ENCODE measurements around the gene PTAFR. TPM values are rescaled to one million over a fixed set of nuclear protein-coding genes. Genes with fewer than 3 reads are reported as not detected.

The PTAFR gene, protein sequence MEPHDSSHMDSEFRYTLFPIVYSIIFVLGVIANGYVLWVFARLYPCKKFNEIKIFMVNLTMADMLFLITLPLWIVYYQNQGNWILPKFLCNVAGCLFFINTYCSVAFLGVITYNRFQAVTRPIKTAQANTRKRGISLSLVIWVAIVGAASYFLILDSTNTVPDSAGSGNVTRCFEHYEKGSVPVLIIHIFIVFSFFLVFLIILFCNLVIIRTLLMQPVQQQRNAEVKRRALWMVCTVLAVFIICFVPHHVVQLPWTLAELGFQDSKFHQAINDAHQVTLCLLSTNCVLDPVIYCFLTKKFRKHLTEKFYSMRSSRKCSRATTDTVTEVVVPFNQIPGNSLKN
- 1 to 10 TPM in 10 of 12 donors, not detected in 2; 1.1 to 4.1 (median 1.8) TPM for polyA plus RNA-seq (ENCODE audit: insufficient read length in 12 of 12)
- long read RNA-seq, donor 1, full-length matches to known transcripts = 3 of 3 reads
- long read RNA-seq, donor 1, partial matches to known transcripts = 0 of 3 reads
- long read RNA-seq, donor 1, other reads (novel, unspliced or antisense) = 0 of 3 reads
- long read RNA-seq, donor 2 = 0 reads
- long read RNA-seq, donor 3 = 0 reads
- long read RNA-seq, donor 4, full-length matches to known transcripts = 2 of 2 reads
- long read RNA-seq, donor 4, partial matches to known transcripts = 0 of 2 reads
- long read RNA-seq, donor 4, other reads (novel, unspliced or antisense) = 0 of 2 reads
- long read RNA-seq, donor 5, full-length matches to known transcripts = 2 of 2 reads
- long read RNA-seq, donor 5, partial matches to known transcripts = 0 of 2 reads
- long read RNA-seq, donor 5, other reads (novel, unspliced or antisense) = 0 of 2 reads
- long read RNA-seq, donor 6, full-length matches to known transcripts = 1 of 1 reads
- long read RNA-seq, donor 6, partial matches to known transcripts = 0 of 1 reads
- long read RNA-seq, donor 6, other reads (novel, unspliced or antisense) = 0 of 1 reads
- long read RNA-seq, donor 7 = 0 reads
- long read RNA-seq, donor 8 = 0 reads
- long read RNA-seq, donor 9 = 0 reads
- long read RNA-seq, donor 10, full-length matches to known transcripts = 2 of 2 reads
- long read RNA-seq, donor 10, partial matches to known transcripts = 0 of 2 reads
- long read RNA-seq, donor 10, other reads (novel, unspliced or antisense) = 0 of 2 reads
- long read RNA-seq, donor 11, full-length matches to known transcripts = 1 of 1 reads
- long read RNA-seq, donor 11, partial matches to known transcripts = 0 of 1 reads
- long read RNA-seq, donor 11, other reads (novel, unspliced or antisense) = 0 of 1 reads

DNA sequence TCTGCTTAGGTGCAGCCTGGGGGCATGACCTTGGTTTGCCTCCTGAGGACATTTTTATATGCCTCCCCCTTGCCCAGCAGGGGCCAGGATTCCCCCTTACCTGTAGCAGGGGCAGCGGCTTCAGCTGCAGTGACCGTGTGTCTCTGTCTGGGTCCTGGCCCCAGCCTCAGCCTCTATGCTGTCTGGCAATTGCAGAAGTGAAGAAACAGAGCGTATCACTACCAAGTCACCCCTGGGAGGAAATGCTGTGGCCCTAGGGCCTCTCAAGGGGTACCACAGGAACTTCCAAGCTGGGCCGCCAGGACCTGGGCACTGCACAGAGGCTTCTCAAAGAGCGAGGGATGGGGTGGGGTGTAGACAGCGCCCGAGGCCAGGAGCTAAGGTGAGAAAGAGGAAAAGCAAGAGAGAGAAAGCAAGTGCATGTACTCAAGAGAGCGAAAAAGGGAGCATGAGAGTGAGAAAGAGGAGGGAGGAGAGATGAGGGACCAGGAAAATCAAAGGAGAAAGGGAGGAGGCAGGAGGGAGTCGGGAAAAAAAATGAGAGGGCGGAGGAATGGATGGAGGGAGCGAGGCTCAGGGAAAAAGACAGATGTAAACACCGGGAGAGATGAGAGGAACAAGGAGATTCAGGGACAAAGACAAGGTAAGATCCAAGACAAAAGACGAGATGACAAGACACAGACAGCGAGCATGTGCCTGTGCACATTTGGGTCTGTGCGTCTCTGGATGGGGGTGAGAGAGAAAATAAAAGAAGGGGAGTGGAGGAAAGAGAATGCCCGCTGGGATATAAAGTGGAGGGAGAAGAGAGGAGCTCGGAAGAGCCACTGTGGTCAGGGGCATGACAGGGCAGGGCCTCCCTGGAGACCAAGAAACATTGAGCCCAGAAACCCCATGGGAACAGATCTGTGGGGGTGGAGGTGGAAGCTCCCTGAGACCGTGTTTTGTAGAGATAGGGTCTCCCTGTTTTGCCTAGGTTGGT is at the start of gene PTAFR:
Gene PTAFR, minus strand, starts transcription at position 199 of the 979 bp plus-strand sequence. CDS start 25,669 bp downstream, outside the sequence.
- DNase-seq = no peak

DNA sequence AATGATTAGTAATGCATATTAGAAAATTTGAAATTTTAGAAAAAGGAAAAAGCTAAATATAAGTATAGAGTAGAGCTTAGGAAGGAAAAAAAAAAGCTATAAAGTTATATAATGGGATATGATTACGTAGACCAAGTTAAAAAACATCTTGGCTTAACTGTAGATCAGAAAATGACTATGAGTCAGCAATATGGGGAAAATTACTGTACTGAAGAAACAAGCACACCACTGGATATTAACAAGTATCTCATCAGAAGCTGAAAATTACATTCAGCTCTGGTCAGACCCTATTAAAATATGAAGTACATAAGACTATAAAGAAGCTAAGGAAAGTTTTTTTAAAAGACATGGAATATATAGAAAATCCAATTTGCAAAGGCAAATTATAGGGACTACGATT is 36.8 kb upstream of the PTAFR start:
- no peak for DNase-seq

DNA sequence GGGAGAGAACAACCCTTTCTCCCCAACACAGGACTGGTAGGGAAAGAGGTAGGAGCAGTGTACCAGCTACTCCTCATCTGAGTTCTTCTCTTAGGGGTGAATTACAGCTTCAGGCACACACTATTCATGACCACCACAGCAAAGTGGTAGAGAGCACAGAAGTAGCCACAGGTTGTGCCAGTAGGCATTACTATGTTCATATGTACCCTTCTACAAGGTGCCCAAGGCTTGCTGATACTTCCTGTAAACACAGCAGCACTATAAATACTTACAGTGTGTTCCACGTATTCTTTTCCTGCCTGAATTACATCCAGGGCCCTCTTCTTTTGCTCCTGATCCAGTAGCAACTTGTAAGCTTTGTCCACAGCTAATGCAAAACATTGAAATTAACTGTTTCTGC is 33.2 kb upstream of the PTAFR start:
- no peak for DNase-seq

DNA sequence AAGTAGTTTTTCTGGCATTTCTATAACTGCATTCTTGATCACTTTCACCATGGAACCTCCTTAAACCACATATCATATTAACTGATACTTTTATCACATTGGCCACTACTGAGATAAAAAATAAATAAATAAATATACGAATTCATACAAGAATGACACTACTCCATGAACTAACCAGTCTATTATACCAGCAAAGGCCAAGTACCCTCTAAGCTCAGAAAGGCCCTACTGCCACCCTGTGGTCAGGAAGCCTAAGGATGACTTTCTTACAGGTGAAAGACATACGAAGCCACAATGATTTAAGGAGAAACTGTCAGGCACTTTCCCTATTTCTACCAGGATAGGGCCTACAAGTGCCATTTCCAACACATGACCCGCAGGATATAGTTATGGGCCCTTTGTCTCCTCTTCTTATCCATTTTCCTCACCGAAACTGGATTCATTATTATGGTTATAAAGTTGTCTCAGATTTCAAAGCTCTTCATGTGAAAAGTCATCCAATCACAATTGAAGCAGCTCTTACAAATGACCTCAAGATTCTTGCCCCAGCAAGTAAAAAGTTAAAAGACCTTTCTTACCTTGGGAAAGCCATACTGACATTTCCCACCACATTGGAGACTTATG is 32.4 kb upstream of the PTAFR start:
- DNase-seq = peak; percentile 41

DNA sequence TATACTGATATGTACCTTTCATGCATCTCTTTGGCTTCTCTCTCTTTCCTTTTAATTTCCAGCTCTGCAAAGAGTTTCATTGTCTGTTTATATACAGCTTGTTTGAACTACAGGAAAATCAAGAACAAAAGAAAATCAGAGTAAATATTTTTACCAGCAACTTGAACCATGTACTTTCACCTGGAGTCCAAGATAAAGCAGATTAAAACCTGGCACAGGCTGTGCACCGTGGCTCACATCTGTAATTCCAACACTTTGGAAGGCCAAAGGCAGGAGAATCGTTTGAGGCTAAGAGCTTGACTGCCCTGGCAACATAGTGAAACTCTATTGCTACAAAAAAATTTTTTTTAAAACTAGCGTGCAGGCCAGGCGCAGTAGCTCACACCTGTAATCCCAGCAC is 28.8 kb upstream of the PTAFR start:
- no peak for DNase-seq

DNA sequence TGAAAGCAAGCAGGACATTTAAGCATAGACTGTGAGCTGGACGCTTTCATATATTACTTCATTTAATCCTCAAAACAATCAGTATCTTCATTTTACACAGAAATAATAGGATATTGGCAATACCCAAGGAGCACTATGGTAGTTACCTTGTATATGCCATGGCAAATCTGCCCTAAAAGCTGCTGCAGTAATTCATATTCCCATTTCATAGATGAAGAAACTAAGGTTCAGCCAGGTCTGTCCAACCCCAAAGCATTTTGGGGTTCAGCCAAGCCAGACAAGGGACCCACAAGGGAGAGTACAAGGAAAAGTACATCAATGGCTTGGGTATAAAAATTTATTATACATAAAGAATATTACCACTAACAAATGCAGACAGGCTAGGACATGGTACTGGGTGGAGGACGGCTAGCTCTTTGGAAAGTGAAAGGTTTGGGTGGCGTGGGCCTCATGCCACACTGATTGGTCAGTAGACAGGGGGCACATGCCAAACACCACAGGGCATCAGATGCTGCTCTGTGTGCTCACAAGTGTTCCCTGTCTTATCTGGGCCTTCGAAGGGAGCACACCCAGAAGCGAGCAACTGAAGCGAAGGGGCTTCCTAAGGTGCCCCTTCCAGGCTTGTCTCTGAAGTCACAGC is 23.9 kb upstream of the PTAFR start:
- no peak for DNase-seq

DNA sequence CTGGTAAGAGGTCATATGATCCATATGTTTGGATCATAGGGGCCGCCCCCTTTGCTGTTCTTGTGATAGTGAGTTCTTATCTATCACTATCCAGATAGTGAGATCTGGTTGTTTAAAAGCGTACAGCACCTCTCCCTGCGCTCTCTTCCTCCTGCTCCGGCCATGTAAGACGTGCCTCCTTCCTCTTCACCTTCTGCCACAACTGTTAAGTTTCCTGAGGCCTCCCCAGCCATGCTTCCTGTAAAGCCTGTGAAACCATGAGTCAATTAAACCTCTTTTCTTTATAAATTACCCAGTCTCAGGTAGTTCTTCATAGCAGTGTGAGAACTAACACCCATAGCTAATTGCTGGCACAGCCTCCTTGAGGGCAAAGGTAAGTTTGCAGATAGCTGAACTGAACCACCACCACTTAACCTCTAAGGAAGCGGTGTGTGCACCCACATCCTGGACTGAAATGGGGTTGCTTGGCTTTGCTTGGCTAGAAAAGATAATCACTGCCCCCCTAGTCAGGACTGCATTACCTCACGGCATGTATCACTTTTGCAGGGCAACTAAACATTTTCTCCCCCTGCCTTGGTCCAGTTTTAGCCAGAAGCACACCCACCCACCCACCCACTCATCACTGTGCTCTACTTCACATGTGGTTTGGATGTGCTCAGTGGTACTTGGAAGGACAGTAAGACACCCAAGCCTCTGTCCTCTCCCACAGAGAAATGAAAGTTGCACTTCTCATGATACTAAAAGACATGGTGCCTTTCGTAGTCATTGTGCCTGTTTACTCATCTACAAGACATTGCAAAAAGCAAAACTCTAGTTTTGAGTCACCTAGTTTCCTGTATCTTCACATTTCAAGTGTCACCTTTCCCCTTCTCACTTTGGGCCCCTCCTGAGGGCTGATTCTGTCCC is 23.1 kb upstream of the PTAFR start:
- DNase-seq = no peak

DNA sequence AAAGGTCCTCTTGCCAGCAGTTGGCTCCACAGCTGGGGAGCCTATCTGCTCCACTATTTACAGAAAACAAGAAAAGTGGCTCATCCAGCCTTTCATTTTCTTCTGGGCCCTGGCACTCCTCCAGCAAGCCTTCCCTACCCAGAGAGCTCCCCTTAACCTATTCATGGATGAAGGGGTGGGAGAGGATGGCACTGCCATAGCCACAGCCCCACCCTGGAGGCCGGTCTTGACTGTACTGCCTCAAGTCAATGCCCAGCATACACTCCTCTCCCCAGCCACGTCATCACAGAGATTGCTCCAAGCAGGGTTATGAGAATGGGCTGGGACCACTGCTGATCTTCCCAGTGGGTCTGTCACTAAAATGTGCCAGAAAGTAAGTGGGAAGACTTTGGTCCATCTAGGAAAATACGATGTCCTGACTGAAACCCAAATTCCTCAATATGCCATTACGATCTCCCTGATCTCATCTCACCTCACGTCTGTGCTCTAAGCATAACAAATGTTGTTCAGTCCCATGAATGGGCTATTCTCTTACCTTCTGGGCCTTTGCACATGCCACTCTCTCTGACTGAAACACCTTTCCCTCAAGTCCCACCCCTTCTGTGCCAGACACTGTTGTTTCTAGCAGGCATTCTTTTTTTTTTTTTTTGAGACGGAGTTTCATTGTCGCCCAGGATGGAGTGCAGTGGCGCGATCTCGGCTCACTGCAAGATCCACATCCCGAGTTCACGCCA is 21.4 kb upstream of the PTAFR start:
- DNase-seq = no peak

DNA sequence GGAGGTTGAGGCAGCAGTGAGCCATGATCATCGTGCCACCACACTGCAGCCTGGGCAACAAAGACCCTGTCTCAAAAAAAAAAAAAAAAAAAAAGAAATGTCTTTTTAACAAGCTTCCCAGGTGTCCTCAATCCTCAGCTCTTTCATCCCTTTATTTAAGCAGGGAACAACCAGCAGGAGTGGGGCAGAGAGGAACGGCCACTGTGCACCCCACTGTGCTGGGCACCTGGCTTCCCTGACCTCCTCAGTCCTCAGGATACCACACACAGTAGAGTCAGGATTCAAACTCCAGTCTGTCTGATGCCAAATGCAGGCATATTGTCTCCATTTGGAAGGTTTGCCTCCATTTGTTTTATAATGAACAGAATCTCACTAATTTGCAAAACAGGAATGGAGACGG is 19.8 kb upstream of the PTAFR start:
- no peak for DNase-seq

DNA sequence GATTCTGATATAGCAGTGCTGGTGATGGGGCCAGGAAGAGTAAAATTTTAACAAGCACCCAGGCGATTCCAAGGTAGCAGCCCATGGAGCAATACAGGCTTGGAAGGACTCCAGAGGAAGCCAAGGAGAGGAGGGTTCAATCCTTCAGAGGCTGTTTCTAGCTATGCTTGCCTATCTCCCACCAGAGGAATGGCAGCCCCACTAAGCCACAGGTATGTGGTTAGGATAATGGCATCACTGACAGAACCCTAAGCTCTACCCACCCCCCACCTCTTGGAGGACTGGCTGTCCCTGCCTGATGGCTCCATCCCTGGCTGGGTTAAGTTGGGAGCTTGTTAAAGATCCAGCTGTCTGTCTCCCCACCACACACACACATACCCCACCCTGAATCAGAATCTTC is 19.3 kb upstream of the PTAFR start:
- DNase-seq = no peak

DNA sequence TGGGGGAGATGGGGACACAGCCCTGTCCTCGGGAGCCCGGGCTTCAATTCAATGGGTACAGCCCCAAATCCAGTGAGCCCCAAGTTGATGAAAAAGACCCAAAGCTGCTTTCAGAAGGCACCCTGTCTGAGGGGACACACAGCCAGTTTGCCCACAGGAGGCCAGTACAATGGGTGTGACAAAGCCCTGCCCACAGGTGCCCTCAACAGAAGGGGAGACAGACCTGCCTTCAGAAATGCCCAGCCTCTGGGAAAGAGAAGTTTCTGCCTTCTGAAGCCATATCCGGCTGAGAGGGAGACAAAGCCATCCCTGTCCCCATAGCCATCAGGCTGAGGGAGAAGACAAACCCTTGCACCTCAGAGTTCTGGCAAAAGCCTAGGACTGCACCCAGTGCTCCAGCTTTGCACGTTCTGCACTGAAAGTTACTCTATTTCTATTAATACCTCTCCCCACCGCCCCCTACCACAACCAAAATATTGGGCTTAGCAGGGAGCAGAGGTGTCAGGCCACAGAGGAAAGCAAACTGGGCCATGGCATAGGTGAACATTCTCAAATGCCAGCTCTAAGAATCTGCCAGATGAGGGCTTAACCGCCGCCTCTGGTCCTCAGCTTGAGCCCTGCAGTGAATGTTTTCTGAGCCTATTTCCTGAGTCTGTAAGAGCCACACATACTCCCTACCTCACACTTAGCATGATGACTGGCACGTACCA is 18.0 kb upstream of the PTAFR start:
- no peak for DNase-seq

DNA sequence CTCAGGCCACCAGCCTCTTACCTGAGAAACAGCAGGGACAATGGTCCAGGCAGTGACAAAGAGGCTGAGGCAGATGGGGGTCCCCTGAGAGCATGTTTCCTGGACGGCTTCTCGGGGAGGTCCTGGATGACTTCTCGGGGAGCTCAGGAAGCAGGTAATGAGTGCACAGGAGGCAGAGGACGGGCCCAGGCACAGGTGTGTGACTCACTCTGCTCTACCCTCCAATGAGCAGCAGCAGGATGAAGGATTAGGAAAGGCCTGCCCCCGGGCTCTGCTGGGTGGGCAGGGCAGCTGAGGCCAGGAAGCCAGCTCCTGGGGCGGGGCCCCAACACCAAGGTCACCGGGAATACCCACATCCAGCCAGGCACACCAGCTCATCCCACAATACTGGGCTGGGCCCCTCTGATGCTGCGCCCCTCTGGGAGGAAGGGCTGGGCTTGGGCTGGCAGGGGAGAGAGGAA is 17.2 kb upstream of the PTAFR start:
- DNase-seq = no peak

DNA sequence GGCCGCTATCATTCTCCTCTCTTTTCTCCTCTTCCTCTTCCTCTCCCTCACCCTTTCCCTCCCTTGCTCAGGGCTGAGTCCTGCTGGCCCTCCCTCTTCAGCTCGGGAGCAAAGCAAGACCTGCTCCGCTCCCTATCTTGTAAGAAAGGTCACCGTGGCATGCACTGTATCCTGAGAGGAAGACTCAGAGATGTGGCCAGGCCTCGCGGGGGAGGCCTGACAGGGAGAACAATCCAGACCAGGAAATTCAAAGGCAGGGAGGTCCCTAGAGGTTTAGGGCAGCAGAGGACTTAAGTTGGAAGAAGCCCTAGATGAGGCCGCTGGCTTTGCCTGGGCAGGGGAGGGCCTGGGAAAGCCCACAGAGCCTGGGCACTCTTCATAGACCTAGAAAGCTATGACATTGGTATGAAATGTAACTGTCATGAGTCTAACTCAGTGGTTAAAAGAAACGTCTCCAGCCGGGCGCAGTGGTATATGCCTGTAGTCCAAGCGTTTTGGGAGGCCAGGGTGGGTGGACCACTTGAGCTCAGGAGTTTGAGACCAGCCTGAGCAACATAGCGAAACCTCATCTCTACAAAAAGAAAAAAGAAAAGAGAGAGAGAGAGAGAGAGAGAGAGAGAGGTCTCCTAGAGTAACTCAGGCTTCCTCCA is 14.6 kb upstream of the PTAFR start:
- DNase-seq = no peak

DNA sequence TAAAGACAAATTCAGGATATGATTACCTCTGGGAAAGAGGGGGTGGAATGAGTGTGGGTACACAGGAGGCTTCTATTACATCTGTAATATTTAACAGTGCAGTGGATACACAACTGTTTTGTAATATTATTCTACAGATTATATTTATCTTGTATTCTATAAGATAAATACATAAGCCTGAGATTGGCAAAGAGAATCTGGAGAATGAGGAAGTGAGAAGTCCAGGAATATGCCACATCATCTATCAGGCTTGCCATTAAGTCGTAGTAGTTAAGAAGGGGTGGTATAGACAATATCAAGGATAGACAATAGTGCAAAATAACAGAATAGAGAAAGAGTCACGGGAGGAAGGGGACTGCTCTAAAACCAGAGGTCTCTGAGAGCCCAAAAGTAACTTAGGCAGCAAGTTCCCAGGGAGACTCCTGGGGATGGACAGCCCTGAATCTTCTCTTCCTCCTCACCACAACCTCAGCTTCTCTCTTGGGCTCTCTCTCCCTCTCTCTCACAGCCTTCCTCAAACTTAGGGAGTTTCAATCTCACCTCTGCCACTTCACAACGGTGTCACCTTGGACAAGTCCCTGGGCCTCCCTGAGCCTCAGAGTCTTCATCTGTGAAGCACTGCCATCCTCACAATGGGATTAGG is 14.0 kb upstream of the PTAFR start:
- DNase-seq = no peak

DNA sequence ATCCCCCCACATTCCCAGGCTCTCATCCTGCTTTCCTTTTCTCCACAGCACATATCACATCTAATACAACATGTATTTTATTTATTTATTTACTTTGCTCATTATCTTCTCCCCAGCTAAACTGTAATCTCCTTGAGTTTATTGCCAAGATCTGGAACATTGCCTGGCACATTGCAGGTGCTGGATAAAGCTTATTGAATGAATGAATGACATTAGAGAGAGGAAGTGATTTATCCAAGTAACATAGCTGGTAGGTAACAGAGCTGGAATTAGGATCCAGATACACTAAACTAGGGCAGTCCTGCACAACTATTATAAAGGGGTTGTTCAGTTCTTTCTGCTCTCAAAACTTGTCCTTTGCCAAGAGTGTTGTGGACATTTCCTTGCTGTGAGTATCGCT is 8.6 kb upstream of the PTAFR start:
- no peak for DNase-seq

All from muscle of arm (tissue), 14 donors.